ENCODE measurements around the gene SLCO2B1. TPM values are rescaled to one million over a fixed set of nuclear protein-coding genes. Genes with fewer than 3 reads are reported as not detected.

SLCO2B1 gene
- total RNA-seq, 1 experiment from 2014 or later, result not detected

DNA sequence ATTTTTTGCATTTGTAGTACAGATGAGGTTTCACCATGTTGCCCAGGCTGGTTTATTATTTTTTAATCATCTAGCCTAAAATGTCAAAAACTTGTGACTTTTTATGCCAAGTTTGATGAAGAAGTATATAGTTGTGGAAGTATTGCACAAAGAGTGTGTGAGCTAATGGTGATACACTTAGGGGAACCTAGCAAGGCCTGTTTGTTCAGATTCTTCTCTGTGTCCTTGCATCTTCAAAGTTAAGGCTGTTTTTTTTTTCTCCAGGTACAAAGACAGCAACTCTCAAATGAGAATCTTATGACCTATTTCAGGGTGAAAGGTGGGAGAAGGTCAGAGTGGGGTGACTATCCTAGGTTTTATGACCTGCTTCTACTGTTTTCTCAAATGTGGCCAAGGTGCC, 7.3 kb downstream of the SLCO2B1 start:
- Mint-ChIP-seq H3K27me3 (ENCODE audit: insufficient read depth, unreplicated experiment) (peaks cover 14% of the 10 kb centered on the region), H3K4me3 (ENCODE audit: unreplicated experiment) (no peak overlapping the region), H3K4me1 (ENCODE audit: insufficient read depth, unreplicated experiment) (no peaks in the 10 kb centered on the region), H3K27ac (ENCODE audit: low read depth, unreplicated experiment) (no peak overlapping the region), H3K9me3 (ENCODE audit: unreplicated experiment) (no peaks in the 10 kb centered on the region), H3K36me3 (ENCODE audit: insufficient read depth, unreplicated experiment) (no peaks in the 10 kb centered on the region)
- POLR2A ChIA-PET, result no interaction called here
- TF ChIP-seq, protein P1, sequence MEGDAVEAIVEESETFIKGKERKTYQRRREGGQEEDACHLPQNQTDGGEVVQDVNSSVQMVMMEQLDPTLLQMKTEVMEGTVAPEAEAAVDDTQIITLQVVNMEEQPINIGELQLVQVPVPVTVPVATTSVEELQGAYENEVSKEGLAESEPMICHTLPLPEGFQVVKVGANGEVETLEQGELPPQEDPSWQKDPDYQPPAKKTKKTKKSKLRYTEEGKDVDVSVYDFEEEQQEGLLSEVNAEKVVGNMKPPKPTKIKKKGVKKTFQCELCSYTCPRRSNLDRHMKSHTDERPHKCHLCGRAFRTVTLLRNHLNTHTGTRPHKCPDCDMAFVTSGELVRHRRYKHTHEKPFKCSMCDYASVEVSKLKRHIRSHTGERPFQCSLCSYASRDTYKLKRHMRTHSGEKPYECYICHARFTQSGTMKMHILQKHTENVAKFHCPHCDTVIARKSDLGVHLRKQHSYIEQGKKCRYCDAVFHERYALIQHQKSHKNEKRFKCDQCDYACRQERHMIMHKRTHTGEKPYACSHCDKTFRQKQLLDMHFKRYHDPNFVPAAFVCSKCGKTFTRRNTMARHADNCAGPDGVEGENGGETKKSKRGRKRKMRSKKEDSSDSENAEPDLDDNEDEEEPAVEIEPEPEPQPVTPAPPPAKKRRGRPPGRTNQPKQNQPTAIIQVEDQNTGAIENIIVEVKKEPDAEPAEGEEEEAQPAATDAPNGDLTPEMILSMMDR (IDR thresholded peaks at IDR 0.05; ENCODE audit: unreplicated experiment), result no peak
- BruUV-seq (replicated peaks), result no TSS peak
- intact Hi-C loops (cut with micrococcal nuclease), result loop anchor here (5.0 kb wide), 1 partner anchor 39 kb away; no protein-coding TSS in a partner anchor
- CTCF ChIA-PET, result interaction anchor here (1.7 to 2.1 kb wide), 2 partner anchors 15 to 17 kb away, joined by 7 to 8 read pairs; no protein-coding TSS in a partner anchor
- no peak for DNase-seq (ENCODE audit: unreplicated experiment)

- H3K9me3 Mint-ChIP-seq (ENCODE audit: unreplicated experiment), result no peaks in the 10 kb centered on the region
- H3K36me3 Mint-ChIP-seq (ENCODE audit: insufficient read depth, unreplicated experiment), result no peaks in the 10 kb centered on the region
- CTCF ChIA-PET, result interaction anchor here (1.7 to 2.1 kb wide), 2 partner anchors 15 to 18 kb away, joined by 7 to 8 read pairs; no protein-coding TSS in a partner anchor
- DNase-seq (ENCODE audit: unreplicated experiment), result no peak
- no peak overlapping the region for H3K27ac Mint-ChIP-seq (ENCODE audit: low read depth, unreplicated experiment)
- intact Hi-C loops (cut with micrococcal nuclease), result loop anchor here (5.0 kb wide), 1 partner anchor 39 kb away; no protein-coding TSS in a partner anchor
- POLR2A ChIA-PET, result no interaction called here
- TF ChIP-seq, protein P1 (IDR thresholded peaks at IDR 0.05; ENCODE audit: unreplicated experiment), result no peak
- BruUV-seq (replicated peaks), result no TSS peak
- H3K27me3 Mint-ChIP-seq (ENCODE audit: insufficient read depth, unreplicated experiment), result peaks cover 19% of the 10 kb centered on the region
- H3K4me3 Mint-ChIP-seq (ENCODE audit: unreplicated experiment), result no peak overlapping the region
- no peaks in the 10 kb centered on the region for H3K4me1 Mint-ChIP-seq (ENCODE audit: insufficient read depth, unreplicated experiment)
Observed at GRCh38 chr11:75158696-75159150, 7.8 kb downstream of the SLCO2B1 start.

DNA sequence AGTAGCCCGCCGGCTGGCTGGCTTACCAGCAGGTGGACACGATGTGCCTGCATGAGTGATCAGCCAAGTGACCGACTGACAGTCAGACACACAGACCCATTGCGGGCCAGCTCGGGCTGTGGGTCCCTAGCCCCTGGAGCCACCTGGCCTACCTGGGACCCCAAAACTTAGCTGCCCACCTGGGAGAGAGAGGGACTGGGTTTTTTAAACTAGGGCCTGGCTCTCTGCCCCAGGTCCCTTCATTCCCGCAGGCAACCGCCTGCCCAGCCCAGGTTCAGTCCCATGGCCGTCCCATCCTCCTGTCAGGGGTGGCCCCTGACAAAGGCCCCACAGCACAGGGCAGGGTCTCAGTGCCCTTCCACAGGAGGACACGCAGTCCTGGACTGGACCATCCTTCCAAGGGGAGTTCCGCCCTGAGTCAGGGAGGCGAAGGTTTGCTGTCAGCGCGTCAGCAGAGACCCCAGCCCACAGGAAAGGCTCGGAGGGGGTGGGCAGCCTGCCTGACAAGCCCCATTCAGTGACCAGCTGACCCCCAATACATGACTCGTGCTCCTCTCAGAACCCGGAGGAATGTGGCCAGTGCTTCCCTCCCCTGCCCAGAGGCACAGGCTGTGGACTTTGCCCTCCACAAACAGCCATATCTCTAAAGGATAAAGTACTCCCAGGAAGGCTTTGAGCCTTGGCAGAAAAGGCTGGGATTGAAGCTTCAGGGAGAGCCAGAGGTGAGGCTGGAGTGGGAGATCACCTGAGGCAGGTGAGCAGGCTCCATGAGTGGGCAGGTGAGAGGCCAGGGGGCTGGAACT, 8.4 kb downstream of the SLCO2B1 start:
- no peak overlapping the region for H3K27ac Mint-ChIP-seq (ENCODE audit: low read depth, unreplicated experiment)
- H3K4me3 Mint-ChIP-seq (ENCODE audit: unreplicated experiment), result no peak overlapping the region
- ChIA-PET CTCF (interaction anchor here (1.2 to 2.1 kb wide), 3 partner anchors 14 to 19 kb away, joined by 3 to 8 read pairs (median 7); no protein-coding TSS in a partner anchor), POLR2A (interaction anchor here (0.6 kb wide), 1 partner anchor 402 kb away, joined by 3 read pairs; the partner anchor contains the start of gene SERPINH1)
- TF ChIP-seq, protein P1 (IDR thresholded peaks at IDR 0.05; ENCODE audit: unreplicated experiment), result no peak
- no peaks in the 10 kb centered on the region for H3K36me3 Mint-ChIP-seq (ENCODE audit: insufficient read depth, unreplicated experiment)
- H3K27me3 Mint-ChIP-seq (ENCODE audit: insufficient read depth, unreplicated experiment), result peaks cover 25% of the 10 kb centered on the region
- intact Hi-C loops (cut with micrococcal nuclease), result loop anchor here (5.0 kb wide), 1 partner anchor 38 kb away; no protein-coding TSS in a partner anchor
- no peak for DNase-seq (ENCODE audit: unreplicated experiment)
- no peaks in the 10 kb centered on the region for H3K9me3 Mint-ChIP-seq (ENCODE audit: unreplicated experiment)
- BruUV-seq (replicated peaks), result no TSS peak
- no peaks in the 10 kb centered on the region for H3K4me1 Mint-ChIP-seq (ENCODE audit: insufficient read depth, unreplicated experiment)

- BruUV-seq (replicated peaks), result no TSS peak
- no peak overlapping the region for H3K4me3 Mint-ChIP-seq (ENCODE audit: unreplicated experiment)
- POLR2A ChIA-PET, result interaction anchor here (0.6 kb wide), 2 partner anchors 392 to 402 kb away, joined by 3 read pairs; partner anchors contain the start of gene SERPINH1
- peaks cover 29% of the 10 kb centered on the region for H3K27me3 Mint-ChIP-seq (ENCODE audit: insufficient read depth, unreplicated experiment)
- no peak for DNase-seq (ENCODE audit: unreplicated experiment)
- TF ChIP-seq, protein P1 (IDR thresholded peaks at IDR 0.05; ENCODE audit: unreplicated experiment), result no peak
- H3K9me3 Mint-ChIP-seq (ENCODE audit: unreplicated experiment), result no peaks in the 10 kb centered on the region
- no peaks in the 10 kb centered on the region for H3K36me3 Mint-ChIP-seq (ENCODE audit: insufficient read depth, unreplicated experiment)
- no peaks in the 10 kb centered on the region for H3K4me1 Mint-ChIP-seq (ENCODE audit: insufficient read depth, unreplicated experiment)
- CTCF ChIA-PET, result interaction anchor here (1.2 to 1.7 kb wide), 2 partner anchors 15 to 20 kb away, joined by 3 to 8 read pairs; no protein-coding TSS in a partner anchor
- H3K27ac Mint-ChIP-seq (ENCODE audit: low read depth, unreplicated experiment), result no peak overlapping the region
- intact Hi-C loops (cut with micrococcal nuclease), result no loop called here
Observed at GRCh38 chr11:75160220-75160757, 9.4 kb downstream of the SLCO2B1 start.

Data from MCF 10A (cell line).